Cerebellar nuclear complex (tissue), 1 donor: ENCODE data around the gene NRIP3.
"Not testable (repeated sequence)": the region's sequence is repeated elsewhere in the genome, so short reads cannot be mapped to it uniquely, and the experiment has no call there.

ENCODE experiments used
- DNase-seq, 2 experiments: peaks; one replicate each; lab custom pipeline; 2025; lab: John Stamatoyannopoulos, UW

NRIP3 gene

GRCh38 chr11:8971196-8971923 lies 32.4 kb downstream of the NRIP3 start:
- no peak for DNase-seq

GRCh38 chr11:8967184-8967583 lies 36.6 kb downstream of the NRIP3 start:
- DNase-seq = no peak

- DNase-seq = peak; percentile 16 to 87
These were observed 39.2 kb downstream of the NRIP3 start, which contains the start of gene TMEM9B for GRCh38 chr11:8964324-8965320. TMEM9B (minus strand) TSS chr11:8964442; CDS start chr11:8964313, 129 bp downstream.

DNA sequence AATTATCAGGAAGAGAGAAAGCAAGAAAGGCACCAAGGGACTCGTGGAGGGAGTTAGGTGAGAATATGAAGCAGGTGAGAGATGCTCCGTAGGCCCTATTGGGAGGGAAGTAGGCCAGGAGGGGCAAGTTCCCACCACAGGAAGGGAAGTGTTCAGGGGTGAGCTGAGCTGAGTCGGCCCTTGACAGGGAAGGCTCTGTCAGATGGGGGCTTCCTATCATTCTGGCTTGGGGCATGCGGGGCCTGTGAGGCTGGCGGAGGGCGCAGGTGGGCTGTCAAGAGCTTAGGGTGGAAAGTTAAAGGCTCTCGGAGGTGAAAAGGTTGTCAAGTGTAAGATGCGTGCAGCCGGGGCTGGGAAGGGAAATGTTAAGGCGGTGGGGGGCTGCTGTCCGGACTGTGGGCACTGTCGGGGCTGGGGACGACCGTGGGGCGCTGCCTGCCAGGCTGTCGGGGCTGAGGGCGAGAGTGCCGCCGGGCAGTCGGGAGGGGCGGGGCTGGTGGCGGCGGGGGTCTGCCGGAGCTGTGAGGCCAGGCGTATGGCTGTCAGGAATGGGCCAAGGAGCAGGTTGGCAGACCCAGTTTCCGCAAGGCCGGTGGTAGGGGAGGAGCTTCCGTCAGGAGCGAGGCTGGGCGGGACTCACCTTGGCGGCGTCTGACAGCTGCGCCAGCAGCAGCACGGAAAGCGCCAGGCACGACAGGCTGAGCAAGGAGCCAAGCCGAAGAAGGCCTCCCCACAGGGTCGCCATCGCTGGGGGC lies 40.1 kb downstream of the NRIP3 start:
- DNase-seq = peak; percentile 31 to 87

GRCh38 chr11:8962841-8963240 lies 41.0 kb downstream of the NRIP3 start:
- DNase-seq = no peak

DNA sequence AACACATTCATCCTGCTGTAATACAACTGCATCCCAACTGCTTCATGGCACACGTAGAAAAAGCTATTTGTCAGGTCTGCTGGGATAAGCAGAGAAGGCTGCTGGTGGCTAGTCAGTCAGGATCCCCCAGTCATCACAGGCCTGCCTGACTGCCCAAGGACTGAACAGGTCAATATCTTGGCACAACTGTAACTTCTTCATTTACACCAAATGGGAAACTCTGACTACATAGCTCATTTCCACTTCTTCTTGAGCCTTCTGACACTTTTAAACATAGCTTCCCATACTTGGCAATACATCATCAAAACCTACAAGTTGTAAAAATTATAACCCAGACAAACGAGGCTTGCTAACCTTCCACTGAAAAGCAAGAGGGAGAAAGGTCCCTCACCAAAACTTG lies 42.4 kb downstream of the NRIP3 start:
- DNase-seq = no peak

DNA sequence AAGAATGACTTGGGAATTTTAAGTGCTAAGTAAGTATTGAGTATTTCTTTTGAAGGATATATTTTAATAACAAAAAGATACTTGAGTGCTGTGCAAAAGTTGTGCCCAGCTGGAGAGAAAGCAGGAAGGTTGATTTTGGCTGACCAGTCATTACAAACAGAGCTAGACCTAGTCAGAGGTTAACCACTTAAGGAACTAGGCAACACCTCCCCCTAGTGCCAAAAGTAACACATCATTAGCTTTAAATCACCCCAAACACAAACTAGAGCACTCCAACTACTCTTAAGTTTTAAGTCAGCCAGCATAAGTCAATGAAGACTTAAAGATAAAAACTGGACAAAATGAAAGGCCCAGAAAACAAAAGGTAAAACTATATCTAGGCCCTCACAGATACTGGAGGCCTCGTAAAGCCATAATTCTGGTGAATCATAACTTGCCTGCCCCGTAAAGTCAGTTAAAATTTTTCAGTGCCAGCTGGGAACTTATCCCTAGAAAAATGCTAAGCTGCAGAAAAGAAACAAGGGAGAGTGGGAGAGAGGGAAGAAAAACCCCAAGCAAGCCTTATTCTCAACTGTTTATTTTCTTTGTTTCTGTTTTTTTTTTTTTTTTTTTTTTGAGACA lies 44.1 kb downstream of the NRIP3 start:
- DNase-seq = peak in 1 of 2 experiments; percentile 7

- no peak for DNase-seq
These were observed 46.9 kb downstream of the NRIP3 start for GRCh38 chr11:8956860-8957259.

DNA sequence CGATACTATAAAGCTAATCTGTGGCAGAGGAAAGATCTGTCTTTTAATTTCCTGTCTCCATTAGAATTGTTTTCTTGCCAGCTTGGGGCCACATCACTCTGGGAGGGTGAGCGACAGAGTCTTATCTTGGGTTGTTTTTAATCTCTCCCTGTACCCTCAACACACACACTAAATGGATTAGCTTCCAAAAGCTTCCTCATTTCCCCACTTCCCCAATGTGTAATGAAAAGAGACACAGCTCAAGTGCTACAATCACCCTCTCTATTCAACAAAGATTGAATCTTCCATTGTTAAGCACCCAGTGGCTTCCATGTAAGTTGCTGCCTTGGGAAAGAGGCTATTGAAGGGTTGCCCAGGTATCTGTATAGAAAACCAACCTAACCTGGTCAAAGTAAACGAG lies 54.9 kb downstream of the NRIP3 start:
- DNase-seq = no peak

DNA sequence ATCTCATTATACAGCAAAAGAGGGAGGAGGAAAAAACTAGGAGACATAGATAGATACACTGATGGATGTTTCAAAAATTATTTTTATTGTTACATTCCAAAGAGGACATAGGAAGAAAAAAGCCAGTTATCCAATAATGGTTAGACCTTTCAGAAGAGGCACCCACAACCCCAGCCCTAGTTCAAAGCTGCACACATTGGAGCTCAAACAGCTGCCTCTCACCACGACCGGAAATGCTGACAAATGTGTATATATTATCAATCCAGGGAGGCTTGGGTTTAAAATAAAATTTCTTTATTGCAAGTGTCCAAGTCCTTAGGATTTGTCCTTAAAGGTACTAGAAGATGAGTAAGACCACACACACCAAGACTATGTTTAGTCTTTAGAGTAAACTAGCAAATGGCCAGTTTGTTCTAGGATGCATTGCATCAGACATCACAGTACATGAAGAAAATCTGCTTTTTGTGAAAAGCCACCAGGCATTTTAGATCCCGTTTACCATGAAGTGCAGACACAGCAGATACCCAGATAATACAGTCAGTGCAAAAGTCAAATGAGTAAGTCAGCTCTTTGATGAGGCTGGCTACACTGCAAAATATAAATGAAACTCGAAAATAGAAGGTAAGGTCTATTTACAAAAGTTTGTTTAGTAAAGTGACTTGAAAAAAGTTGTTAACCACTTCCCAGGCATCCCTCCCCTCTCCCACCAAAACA lies 56.4 kb downstream of the NRIP3 start:
- DNase-seq = no peak

- DNase-seq = no peak
These were observed 61.2 kb downstream of the NRIP3 start, which contains the start of gene ASCL3 for GRCh38 chr11:8942518-8943066. ASCL3 (minus strand) TSS chr11:8943016; CDS start chr11:8938161, 4,855 bp downstream.

DNA sequence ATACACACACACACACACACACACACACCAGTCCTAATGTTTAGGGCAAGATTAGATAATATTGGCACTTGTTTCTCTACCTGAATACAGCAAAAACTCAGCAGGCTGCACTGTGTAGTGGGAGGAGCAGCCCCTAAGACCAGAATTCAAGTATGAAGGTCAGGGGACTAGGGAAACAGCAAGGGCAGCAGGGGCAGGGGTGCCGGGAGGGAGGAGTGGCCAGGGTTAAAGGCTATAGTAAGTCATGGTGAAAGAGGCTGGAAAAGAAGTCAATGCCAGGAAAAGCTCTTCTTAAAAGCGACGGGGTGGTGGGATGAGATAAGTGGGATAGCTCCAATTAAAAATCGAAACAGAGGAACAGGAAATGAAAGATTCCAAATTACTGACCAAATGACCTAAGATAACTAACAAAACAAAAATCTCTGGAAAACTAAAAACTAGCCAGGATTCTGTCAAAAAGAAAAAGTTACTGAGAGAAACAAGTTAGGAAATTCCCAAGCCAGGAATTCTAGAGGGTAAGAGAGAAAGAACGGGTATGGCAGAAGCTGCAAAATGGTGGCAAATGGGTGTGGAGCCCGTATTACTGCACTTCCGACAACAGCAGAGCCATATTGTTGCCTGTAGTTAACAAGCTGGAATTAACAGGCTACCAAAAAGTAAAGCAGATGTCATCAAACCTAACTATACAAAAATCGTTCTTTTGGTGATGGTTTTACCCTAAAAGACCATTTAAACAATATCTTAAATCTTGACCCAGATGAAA lies 62.3 kb downstream of the NRIP3 start:
- DNase-seq = no peak

DNA sequence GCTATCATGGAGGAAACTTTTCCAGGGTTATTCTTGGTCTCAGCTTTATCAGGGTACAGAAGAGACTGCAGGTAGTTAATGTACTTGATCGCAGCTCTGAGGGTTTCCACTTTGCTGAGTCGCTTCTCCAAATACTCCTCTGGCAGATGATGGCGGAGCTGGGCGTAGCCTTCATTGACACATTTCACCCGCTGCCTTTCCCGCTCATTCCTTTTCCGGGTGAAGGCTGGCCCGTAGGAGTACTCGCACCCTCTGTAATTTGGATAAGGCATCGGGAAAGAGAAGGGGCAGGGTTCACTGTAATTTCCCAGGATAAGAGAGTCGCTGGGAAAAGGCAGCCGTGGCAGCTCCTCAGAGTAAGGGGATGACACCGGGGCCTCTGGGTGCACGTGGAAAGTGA lies 66.1 kb downstream of the NRIP3 start:
- no peak for DNase-seq

DNA sequence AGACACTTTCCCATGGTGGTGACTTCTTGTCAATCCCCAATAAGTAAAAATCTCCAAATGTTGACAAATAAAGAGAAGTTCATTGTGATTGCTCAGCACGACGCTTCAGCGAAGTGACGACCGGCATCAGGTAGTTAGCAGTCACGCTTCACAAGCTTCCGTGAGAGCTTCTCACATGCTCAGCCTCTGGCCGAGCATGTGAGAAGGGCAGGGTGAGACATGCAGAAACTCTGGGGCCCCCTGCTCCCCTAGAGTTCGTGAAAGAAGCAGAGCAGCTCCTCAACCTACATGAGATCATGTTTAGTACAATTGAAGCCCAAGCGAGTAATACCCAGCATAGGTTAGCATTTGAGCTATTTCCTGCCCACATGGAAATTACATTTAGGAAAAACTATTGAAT lies 66.6 kb downstream of the NRIP3 start:
- DNase-seq = no peak

DNA sequence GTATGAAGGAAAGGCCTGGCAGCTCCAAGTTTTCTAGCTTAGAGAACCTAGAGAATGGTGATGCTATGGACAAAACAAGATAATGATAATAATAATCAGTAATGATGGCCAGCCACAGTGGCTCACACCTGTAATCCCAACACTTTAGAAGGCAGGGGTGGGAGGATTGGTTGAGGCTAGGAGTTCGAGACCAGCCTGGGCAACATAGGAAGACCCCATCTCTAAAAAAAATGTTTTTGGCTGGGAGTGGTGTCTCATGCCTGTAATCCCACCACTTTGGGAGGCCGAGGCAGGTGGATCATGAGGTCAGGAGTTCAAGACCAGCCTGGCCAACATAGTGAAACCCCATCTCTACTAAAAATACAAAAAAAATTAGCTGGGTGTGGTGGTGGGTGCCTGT lies 68.0 kb downstream of the NRIP3 start:
- DNase-seq = not testable (repeated sequence)

GRCh38 chr11:8934742-8935488 lies 68.9 kb downstream of the NRIP3 start:
- no peak for DNase-seq

DNA sequence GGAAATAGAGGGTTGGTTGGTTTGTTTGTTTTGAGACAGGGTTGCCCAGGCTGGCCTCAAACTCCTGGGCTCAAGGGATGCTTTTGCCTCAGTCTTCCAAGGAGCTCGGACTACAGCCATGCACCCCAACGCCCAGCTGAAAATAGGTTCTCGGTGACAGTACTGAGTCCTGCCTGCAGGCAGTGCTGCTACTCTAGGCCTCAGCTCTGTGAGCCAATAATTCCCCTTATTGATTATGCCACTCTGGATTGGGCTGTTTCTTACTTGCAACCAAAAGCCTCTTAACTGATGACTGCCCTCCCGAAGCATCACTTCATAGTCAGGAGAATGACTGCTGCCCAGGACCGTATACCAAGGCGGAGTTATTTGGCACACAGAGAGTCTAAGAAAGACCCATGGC lies 69.9 kb downstream of the NRIP3 start:
- no peak for DNase-seq

- no peak for DNase-seq
These were observed 71.1 kb downstream of the NRIP3 start, which contains the start of gene C11orf16 for GRCh38 chr11:8932564-8933180. C11orf16 (minus strand) TSS chr11:8932947; CDS start chr11:8932308, 639 bp downstream.
